ENCODE results near the gene ATF7.
"Not testable (repeated sequence)": the region's sequence is repeated elsewhere in the genome, so short reads cannot be mapped to it uniquely, and the experiment has no call there.

Gene ATF7

GRCh38 chr12:53636641-53637040 is 10.5 kb upstream of the ATF7 start:
- Histone ChIP-seq H3K79me2 (ENCODE audit: insufficient read depth, low read length) (no peaks in the 10 kb centered on the region), H3K9ac (ENCODE audit: low read depth, low read length) (no peak overlapping the region), H4K20me1 (ENCODE audit: insufficient read depth, low read length) (no peaks in the 10 kb centered on the region), H3K4me2 (ENCODE audit: insufficient read depth, low read length) (no peak overlapping the region), H3K9me3 (ENCODE audit: insufficient read depth, low read length, severe bottlenecking) (no peaks in the 10 kb centered on the region), H3K4me3 (ENCODE audit: low read depth in 1 of 2, low read length in 2 of 2) (no peak overlapping the region), H2AFZ (ENCODE audit: low read depth, low read length) (no peak overlapping the region), H3K27me3 (ENCODE audit: insufficient read depth, low read length, poor library complexity) (no peaks in the 10 kb centered on the region), H3K4me1 (ENCODE audit: insufficient read depth, low read length) (no peaks in the 10 kb centered on the region), H3K27ac (ENCODE audit: low read length) (no peak overlapping the region), H3K36me3 (ENCODE audit: insufficient read depth, low read length) (no peaks in the 10 kb centered on the region)
- DNase-seq (no peak), ATAC-seq (ENCODE audit: insufficient read depth, low read depth) (no peak)
- TF ChIP-seq EZH2 (IDR thresholded peaks at IDR 0.05; ENCODE audit: borderline replicate concordance, low read depth, low read length, severe bottlenecking) = no peak
- TF ChIP-seq CTCF (IDR thresholded peaks at IDR 0.05; ENCODE audit: borderline replicate concordance, extremely low read depth, low read length, poor library complexity, severe bottlenecking) = no peak

GRCh38 chr12:53635708-53636107 is 9.5 kb upstream of the ATF7 start:
- H2AFZ ChIP-seq (ENCODE audit: low read depth, low read length); DNase-seq; H3K9me3 ChIP-seq (ENCODE audit: insufficient read depth, low read length, severe bottlenecking); H3K9ac ChIP-seq (ENCODE audit: low read depth, low read length); H3K27me3 ChIP-seq (ENCODE audit: insufficient read depth, low read length, poor library complexity); H3K4me3 ChIP-seq (ENCODE audit: low read depth in 1 of 2, low read length in 2 of 2); H3K4me2 ChIP-seq (ENCODE audit: insufficient read depth, low read length); H3K27ac ChIP-seq (ENCODE audit: low read length); H4K20me1 ChIP-seq (ENCODE audit: insufficient read depth, low read length); H3K36me3 ChIP-seq (ENCODE audit: insufficient read depth, low read length); H3K4me1 ChIP-seq (ENCODE audit: insufficient read depth, low read length); H3K79me2 ChIP-seq (ENCODE audit: insufficient read depth, low read length); ATAC-seq (ENCODE audit: insufficient read depth, low read depth): not testable (repeated sequence)

GRCh38 chr12:53631721-53632120 is 5.5 kb upstream of the ATF7 start:
- no peaks in the 10 kb centered on the region for H3K9me3 ChIP-seq (ENCODE audit: insufficient read depth, low read length, severe bottlenecking)

DNA sequence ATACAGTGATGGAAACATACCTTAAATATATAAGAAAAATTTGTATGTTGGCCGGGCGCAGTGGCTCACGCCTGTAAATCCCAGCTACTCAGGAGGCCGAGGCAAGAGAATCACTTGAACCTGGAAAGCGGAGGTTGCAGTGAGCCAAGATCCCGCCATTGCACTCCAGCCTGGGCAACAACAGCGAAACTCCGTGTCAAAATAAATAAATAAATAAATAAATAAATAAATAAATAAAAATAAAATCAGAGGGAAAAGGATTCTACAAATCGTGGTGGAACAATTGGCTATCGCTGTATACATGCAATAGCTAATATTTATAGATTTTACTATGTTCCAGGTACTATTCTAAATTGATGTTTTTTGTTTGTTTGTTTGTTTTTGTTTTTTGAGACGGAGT is 1.7 kb upstream of the ATF7 start:
- Histone ChIP-seq H3K4me2 (ENCODE audit: insufficient read depth, low read length) (no peak overlapping the region), H3K27me3 (ENCODE audit: insufficient read depth, low read length, poor library complexity) (no peaks in the 10 kb centered on the region), H4K20me1 (ENCODE audit: insufficient read depth, low read length) (no peaks in the 10 kb centered on the region), H3K4me1 (ENCODE audit: insufficient read depth, low read length) (peaks cover 31% of the 10 kb centered on the region), H3K9me3 (ENCODE audit: insufficient read depth, low read length, severe bottlenecking) (no peaks in the 10 kb centered on the region), H3K9ac (ENCODE audit: low read depth, low read length) (no peak overlapping the region), H3K36me3 (ENCODE audit: insufficient read depth, low read length) (peaks cover 3% of the 10 kb centered on the region; the same call in 1 of the 2 replicates), H2AFZ (ENCODE audit: low read depth, low read length) (no peak overlapping the region), H3K79me2 (ENCODE audit: insufficient read depth, low read length) (peaks cover 29% of the 10 kb centered on the region), H3K27ac (ENCODE audit: low read length) (no peak overlapping the region), H3K4me3 (ENCODE audit: low read depth in 1 of 2, low read length in 2 of 2) (no peak overlapping the region)
- TF ChIP-seq CTCF (IDR thresholded peaks at IDR 0.05; ENCODE audit: borderline replicate concordance, extremely low read depth, low read length, poor library complexity, severe bottlenecking) (no peak), EZH2 (IDR thresholded peaks at IDR 0.05; ENCODE audit: borderline replicate concordance, low read depth, low read length, severe bottlenecking) (no peak)
- DNase-seq = no peak
- no peak for ATAC-seq (ENCODE audit: insufficient read depth, low read depth)

More at GRCh38 chr12:53631721-53632120, 5.5 kb upstream of the ATF7 start:
- Histone ChIP-seq H4K20me1 (ENCODE audit: insufficient read depth, low read length) (no peaks in the 10 kb centered on the region), H3K79me2 (ENCODE audit: insufficient read depth, low read length) (no peaks in the 10 kb centered on the region), H2AFZ (ENCODE audit: low read depth, low read length) (no peak overlapping the region), H3K4me3 (ENCODE audit: low read depth in 1 of 2, low read length in 2 of 2) (no peak overlapping the region), H3K4me1 (ENCODE audit: insufficient read depth, low read length) (peaks cover 5% of the 10 kb centered on the region), H3K4me2 (ENCODE audit: insufficient read depth, low read length) (no peak overlapping the region), H3K36me3 (ENCODE audit: insufficient read depth, low read length) (no peaks in the 10 kb centered on the region), H3K27me3 (ENCODE audit: insufficient read depth, low read length, poor library complexity) (no peaks in the 10 kb centered on the region), H3K9ac (ENCODE audit: low read depth, low read length) (no peak overlapping the region), H3K27ac (ENCODE audit: low read length) (no peak overlapping the region)
- TF ChIP-seq CTCF (IDR thresholded peaks at IDR 0.05; ENCODE audit: borderline replicate concordance, extremely low read depth, low read length, poor library complexity, severe bottlenecking) (no peak), EZH2 (IDR thresholded peaks at IDR 0.05; ENCODE audit: borderline replicate concordance, low read depth, low read length, severe bottlenecking) (no peak)
- ATAC-seq (ENCODE audit: insufficient read depth, low read depth) (no peak), DNase-seq (no peak)

All from DND-41 (cell line).